ENCODE measurements around the gene PRKAA1.

DNA sequence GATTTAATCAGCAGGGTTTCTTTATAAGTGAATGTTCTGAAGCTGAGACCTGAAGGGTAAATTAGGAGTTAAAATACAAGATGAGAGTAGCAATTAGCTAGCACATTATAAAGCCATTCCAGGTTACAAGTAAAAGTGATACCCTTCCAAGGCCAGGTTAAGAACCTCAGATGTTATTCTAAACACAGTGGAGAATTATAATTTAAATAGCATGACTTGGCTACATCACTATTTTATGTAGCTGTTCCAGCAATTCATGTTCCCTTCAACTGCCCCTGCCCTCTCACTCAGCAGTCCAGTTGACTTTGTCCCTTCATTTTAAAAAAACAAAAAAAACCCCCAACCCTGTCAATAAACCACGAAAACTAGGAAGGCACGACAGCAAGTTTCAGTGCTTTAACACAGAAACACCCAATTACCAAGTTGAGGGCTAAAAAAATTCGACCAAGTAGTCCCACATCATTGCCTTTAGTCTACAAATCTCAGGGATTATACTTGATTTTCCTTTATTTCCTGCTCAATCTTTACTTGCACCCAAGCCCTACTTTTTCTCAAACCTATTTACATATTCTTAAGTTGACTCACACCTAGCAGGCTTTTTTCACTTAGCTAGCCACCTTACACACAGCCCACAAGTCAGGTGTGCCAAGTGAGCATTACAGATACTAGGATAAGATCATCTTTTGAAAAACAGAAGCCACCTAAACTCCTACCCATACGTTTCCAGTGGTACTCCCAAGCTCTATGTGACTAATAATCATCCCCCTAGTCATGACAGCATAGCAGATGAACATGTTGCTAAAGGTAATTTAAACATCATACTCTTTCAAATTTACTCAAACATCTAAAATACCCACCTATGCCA lies 33.4 kb upstream of the PRKAA1 start:
- no peak for TF ChIP-seq EZH2 (IDR thresholded peaks at IDR 0.05; ENCODE audit: low read length, unreplicated experiment)
- TF ChIP-seq CTCF (conservative IDR thresholded peaks at IDR 0.05; ENCODE audit: low read depth, low read length): no peak
- TF ChIP-seq EZH2phosphoT487 (IDR thresholded peaks at IDR 0.05; ENCODE audit: borderline replicate concordance, low read length): no peak

Measured in PC-3 (cell line).